ENCODE results near the gene FBLN7.

- TF ChIP-seq EZH2 (IDR thresholded peaks at IDR 0.05; ENCODE audit: low read depth) (no peak), CTCF (conservative IDR thresholded peaks at IDR 0.05) (no peak)
These were observed 45.3 kb downstream of the FBLN7 start for GRCh38 chr2:112183327-112184025.

Data from PC-9 (cell line).